Left lobe of liver (tissue), 2 donors: ENCODE results near the gene TRAPPC14. TPM values are rescaled to one million over a fixed set of nuclear protein-coding genes. Genes with fewer than 3 reads are reported as not detected.

Experiments used
- ATAC-seq: fragments of 200-7000 bp; cut with Tn5 transposase; one replicate; pipeline ENCODE4 v1.9.1; 2020; ENCODE audit warnings: mild to moderate bottlenecking, moderate library complexity
- DNase-seq: peaks from one replicate; pipeline ENCODE4 v3.0.0-alpha.2; 2020; ENCODE audit warnings: low spot score
- total RNA-seq: library from RNA; stranded (reverse); gene quantifications from one replicate; pipeline ENCODE4 v1.2.1, GENCODE V29; 2021
- donor health status: DM: no; HTN: no; CAD: no; lungs with moderate emphysema.
- donor health status: DM: no; HTN: yes; CAD: no.

TRAPPC14 gene
- total RNA-seq, 1 donor from 2014 or later = 7.9 TPM

GRCh38 chr7:100127866-100128636 lies 30.5 kb downstream of the TRAPPC14 start:
- ATAC-seq = no peak
- DNase-seq = no peak

- peak; percentile 90 for ATAC-seq
These were observed 31.3 kb downstream of the TRAPPC14 start, which contains the start of gene MBLAC1 for GRCh38 chr7:100126931-100127865. MBLAC1 (plus strand) TSS chr7:100126967; CDS start chr7:100127396, 429 bp downstream.

DNA sequence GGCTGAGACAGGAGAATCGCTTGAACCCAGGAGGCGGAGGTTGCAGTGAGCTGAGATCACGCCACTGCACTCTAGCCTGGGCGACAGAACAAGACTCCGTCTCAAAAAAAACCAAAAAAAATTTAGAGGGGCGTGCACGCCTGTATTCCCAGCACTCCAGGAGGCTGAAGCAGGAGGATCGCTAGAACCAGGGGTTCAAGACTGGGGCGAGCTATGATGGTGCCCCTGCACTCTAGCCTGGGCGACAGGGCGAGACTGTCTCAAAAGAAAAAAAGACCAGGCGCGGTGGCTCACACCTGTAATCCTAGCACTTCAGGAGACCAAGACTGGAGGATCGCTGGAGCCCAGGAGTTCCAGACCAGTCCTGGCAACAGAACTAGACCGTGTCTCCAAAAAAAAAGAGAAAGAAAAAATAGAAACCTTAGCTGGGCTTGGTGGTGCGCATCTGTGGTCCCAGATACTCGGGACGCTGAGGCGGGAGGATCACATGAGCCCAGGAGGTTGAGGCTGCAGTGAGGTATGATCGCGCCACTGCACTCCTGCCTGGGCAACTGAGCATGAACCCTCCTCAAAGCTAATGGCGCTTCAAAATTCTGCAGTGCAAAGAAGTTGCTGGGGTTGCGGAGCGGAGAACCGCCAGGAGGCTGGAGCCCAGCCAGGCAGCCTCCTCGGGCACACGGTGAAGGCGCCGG lies 32.1 kb downstream of the TRAPPC14 start:
- DNase-seq (no peak), ATAC-seq (peak; percentile 37)

More at GRCh38 chr7:100126931-100127865, 31.3 kb downstream of the TRAPPC14 start, which contains the start of gene MBLAC1:
- DNase-seq = peak; percentile 92

- no peak for DNase-seq
These were observed 34.0 kb downstream of the TRAPPC14 start for GRCh38 chr7:100124301-100125230.

GRCh38 chr7:100122568-100122967 lies 36.0 kb downstream of the TRAPPC14 start:
- no peak for DNase-seq
- no peak for ATAC-seq

More at GRCh38 chr7:100124301-100125230, 34.0 kb downstream of the TRAPPC14 start:
- ATAC-seq = no peak

- ATAC-seq (no peak), DNase-seq (no peak)
These were observed 36.5 kb downstream of the TRAPPC14 start for GRCh38 chr7:100122067-100122466.

- ATAC-seq = no peak
These were observed 37.8 kb downstream of the TRAPPC14 start for GRCh38 chr7:100120733-100121036.

DNA sequence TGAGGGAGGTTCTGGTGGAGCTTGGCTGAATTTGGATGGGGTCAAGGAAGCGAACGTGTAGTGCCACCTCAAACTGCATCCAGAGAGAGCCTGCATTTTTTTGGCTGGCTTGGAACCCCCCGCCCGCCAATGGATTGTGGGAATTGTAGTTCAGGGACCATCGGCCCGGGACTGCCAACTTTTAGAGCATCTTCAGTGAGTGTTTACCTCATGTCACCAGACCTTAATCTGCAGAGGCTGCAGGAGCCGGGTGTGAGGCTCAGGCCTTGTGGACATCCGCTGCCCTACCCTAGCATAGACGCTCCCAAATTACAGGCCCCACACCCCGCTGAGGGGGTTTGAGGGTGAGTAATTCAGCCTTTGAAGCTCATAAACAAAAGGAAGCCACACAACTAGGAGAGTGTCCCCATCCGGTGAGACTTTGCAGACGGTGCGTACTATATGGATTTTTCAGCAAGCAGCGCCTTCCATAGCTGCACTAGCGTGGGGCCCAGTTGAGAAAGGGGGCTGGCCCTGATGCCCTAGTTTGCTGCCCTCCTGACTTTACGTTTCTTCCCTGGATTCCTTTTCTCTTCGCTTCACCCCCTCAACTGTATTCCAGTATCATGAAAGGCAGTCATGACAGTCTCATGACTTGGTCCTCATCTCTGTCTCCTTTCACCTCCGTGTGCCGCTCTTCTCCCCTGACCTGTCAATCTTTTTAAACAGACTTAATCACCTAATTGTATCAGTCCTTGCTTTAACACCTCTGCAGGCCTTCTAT lies 38.4 kb downstream of the TRAPPC14 start:
- ATAC-seq (peak; percentile 73), DNase-seq (peak; percentile 70)

More at GRCh38 chr7:100120733-100121036, 37.8 kb downstream of the TRAPPC14 start:
- no peak for DNase-seq

- ATAC-seq = peak; percentile 92
- DNase-seq = peak; percentile 96
These were observed 39.2 kb downstream of the TRAPPC14 start, which contains the start of the genes CNPY4 and TAF6 for GRCh38 chr7:100119072-100119969. CNPY4 (plus strand) TSS chr7:100119634; CDS start chr7:100119745, 111 bp downstream. TAF6 (minus strand) TSS chr7:100119358; CDS start chr7:100114209, 5,149 bp downstream.

- DNase-seq = no peak
These were observed 40.0 kb downstream of the TRAPPC14 start for GRCh38 chr7:100118388-100119071.

GRCh38 chr7:100115026-100115425 lies 43.5 kb downstream of the TRAPPC14 start:
- DNase-seq (no peak), ATAC-seq (no peak)

More at GRCh38 chr7:100118388-100119071, 40.0 kb downstream of the TRAPPC14 start:
- ATAC-seq = no peak

DNA sequence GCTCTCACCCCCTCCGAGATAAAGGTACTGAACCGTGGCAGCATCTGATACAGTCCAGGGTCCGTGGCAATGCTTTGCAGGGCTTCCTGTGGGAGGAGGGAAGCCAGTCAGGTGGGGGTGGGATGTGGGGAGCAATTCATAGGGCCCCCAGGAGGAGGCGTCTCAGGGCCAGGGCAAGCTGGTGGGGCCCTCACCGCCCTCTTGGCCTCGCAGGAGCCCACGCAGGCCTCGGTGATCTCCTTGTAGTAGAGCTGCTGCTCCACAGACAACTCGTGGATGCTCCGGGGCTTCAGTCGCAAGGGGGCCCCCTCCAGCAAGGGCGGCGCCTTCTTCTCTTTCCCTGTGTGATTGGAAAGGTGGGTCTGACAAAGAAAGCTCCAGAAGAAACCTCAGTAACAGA lies 46.6 kb downstream of the TRAPPC14 start:
- no peak for DNase-seq
- ATAC-seq = no peak

- no peak for ATAC-seq
- no peak for DNase-seq
These were observed 47.4 kb downstream of the TRAPPC14 start for GRCh38 chr7:100111156-100111555.

GRCh38 chr7:100109521-100110163 lies 48.9 kb downstream of the TRAPPC14 start:
- DNase-seq (no peak), ATAC-seq (no peak)

GRCh38 chr7:100107890-100108289 lies 50.6 kb downstream of the TRAPPC14 start:
- ATAC-seq (peak; percentile 9), DNase-seq (no peak)

GRCh38 chr7:100107125-100107737 lies 51.3 kb downstream of the TRAPPC14 start:
- ATAC-seq = peak; percentile 25
- no peak for DNase-seq
